ENCODE data around the gene CCDC110.

CCDC110 gene

GRCh38 chr4:185457136-185457535 is 14.4 kb downstream of the CCDC110 start:
- in situ Hi-C loops (cut with MboI; ENCODE audit: low sequenced_read_pairs, unreplicated experiment): no loop called here
- no peak for DNase-seq (ENCODE audit: low spot score)
- TF ChIP-seq, protein P1, sequence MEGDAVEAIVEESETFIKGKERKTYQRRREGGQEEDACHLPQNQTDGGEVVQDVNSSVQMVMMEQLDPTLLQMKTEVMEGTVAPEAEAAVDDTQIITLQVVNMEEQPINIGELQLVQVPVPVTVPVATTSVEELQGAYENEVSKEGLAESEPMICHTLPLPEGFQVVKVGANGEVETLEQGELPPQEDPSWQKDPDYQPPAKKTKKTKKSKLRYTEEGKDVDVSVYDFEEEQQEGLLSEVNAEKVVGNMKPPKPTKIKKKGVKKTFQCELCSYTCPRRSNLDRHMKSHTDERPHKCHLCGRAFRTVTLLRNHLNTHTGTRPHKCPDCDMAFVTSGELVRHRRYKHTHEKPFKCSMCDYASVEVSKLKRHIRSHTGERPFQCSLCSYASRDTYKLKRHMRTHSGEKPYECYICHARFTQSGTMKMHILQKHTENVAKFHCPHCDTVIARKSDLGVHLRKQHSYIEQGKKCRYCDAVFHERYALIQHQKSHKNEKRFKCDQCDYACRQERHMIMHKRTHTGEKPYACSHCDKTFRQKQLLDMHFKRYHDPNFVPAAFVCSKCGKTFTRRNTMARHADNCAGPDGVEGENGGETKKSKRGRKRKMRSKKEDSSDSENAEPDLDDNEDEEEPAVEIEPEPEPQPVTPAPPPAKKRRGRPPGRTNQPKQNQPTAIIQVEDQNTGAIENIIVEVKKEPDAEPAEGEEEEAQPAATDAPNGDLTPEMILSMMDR (IDR thresholded peaks at IDR 0.05; ENCODE audit: borderline replicate concordance, control extremely low read depth, extremely low read depth, insufficient read depth, missing control alignments): no peak

GRCh38 chr4:185456131-185456530 is 15.4 kb downstream of the CCDC110 start:
- no peak for DNase-seq (ENCODE audit: low spot score)
- in situ Hi-C loops (cut with MboI; ENCODE audit: low sequenced_read_pairs, unreplicated experiment): no loop called here
- TF ChIP-seq, protein P1 (IDR thresholded peaks at IDR 0.05; ENCODE audit: borderline replicate concordance, control extremely low read depth, extremely low read depth, insufficient read depth, missing control alignments): no peak

DNA sequence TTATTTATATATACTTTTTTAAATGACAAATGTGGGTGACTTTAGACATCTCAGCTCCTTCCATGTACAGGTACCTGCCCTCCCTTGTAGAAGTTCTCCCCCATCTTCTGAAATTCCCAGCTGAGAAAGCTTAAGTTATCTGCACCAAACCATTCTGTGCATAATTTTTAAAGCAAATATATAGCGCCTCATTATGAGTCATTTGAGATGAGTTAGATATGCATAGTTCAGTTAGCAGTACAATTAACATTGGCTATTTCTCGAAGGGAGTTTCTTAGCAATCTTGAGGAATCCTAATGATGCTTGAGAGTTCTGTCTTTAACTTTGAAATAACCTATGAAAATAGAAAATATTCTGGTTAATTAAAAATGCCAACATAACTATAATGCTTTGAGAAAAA is 26.3 kb downstream of the CCDC110 start:
- DNase-seq (ENCODE audit: low spot score): no peak
- TF ChIP-seq, protein P1 (IDR thresholded peaks at IDR 0.05; ENCODE audit: borderline replicate concordance, control extremely low read depth, extremely low read depth, insufficient read depth, missing control alignments): no peak
- in situ Hi-C loops (cut with MboI; ENCODE audit: low sequenced_read_pairs, unreplicated experiment): no loop called here

GRCh38 chr4:185441479-185441878 is 30.1 kb downstream of the CCDC110 start:
- in situ Hi-C loops (cut with MboI; ENCODE audit: low sequenced_read_pairs, unreplicated experiment): no loop called here
- no peak for DNase-seq (ENCODE audit: low spot score)
- TF ChIP-seq, protein P1 (IDR thresholded peaks at IDR 0.05; ENCODE audit: borderline replicate concordance, control extremely low read depth, extremely low read depth, insufficient read depth, missing control alignments): no peak

DNA sequence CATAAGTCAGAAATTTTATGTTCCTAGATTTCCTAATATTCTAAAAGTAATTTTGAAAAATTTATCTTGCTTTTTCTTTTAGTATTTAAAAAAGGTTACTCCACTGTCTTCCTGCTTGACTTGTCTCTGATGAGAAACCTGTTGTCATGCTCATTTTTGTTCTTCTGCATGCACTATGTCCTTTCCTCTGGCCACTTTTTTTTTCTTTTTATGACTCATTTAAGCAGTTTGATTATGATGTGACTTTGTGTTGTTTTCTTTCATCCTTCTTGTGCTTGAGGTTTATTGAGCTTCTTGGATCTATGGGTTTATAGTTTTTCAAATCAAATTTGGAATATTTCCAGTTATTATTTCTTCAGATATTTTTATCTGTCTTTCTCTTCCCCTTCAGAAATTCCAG is 33.7 kb downstream of the CCDC110 start:
- in situ Hi-C loops (cut with MboI; ENCODE audit: low sequenced_read_pairs, unreplicated experiment): no loop called here
- TF ChIP-seq, protein P1 (IDR thresholded peaks at IDR 0.05; ENCODE audit: borderline replicate concordance, control extremely low read depth, extremely low read depth, insufficient read depth, missing control alignments): no peak
- no peak for DNase-seq (ENCODE audit: low spot score)

DNA sequence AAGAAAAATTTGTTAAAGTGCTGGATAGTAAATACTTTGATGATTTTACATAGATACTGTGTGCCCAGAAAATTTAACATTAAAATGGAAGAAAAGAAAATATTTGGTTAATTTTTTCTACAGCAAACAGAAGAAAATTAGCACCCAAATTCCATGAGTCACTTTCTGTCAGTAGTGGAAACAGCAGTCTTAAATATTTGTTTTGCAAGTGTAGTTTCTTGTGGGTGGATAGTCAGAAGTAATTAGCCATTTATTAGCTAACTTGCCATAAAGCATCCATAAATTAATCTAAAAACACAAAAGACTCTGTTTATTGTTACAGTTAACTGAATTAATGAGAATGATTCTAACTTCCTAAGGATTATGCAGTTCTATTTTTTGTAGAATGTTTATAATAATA is 36.1 kb downstream of the CCDC110 start:
- in situ Hi-C loops (cut with MboI; ENCODE audit: low sequenced_read_pairs, unreplicated experiment): no loop called here
- no peak for DNase-seq (ENCODE audit: low spot score)
- TF ChIP-seq, protein P1 (IDR thresholded peaks at IDR 0.05; ENCODE audit: borderline replicate concordance, control extremely low read depth, extremely low read depth, insufficient read depth, missing control alignments): no peak

- no peak for DNase-seq (ENCODE audit: low spot score)
- TF ChIP-seq, protein P1 (IDR thresholded peaks at IDR 0.05; ENCODE audit: borderline replicate concordance, control extremely low read depth, extremely low read depth, insufficient read depth, missing control alignments): no peak
- in situ Hi-C loops (cut with MboI; ENCODE audit: low sequenced_read_pairs, unreplicated experiment): no loop called here
These were observed 41.9 kb downstream of the CCDC110 start for GRCh38 chr4:185429660-185430059.

Measured in GM13976 (cell line).